Liver (tissue), 10 donors: ENCODE measurements around the gene CSDE1. TPM values are rescaled to one million over a fixed set of nuclear protein-coding genes. Genes with fewer than 3 reads are reported as not detected.

Experiments used
- DNase-seq: peaks from one replicate; pipeline ENCODE4 v3.0.0-alpha.2; 2017; ENCODE audit warnings: low spot score
- H3K27ac ChIP-seq, 2 donors: one replicate each; pipeline ENCODE4 v1.7.0; 2013; ENCODE audit warnings: inconsistent platforms in 2 of 2, low read length in 2 of 2, control low read depth in 1 of 2, low read depth in 1 of 2, mild to moderate bottlenecking in 1 of 2
- H3K27me3 ChIP-seq, 4 donors: one replicate each; pipeline versions ENCODE4 v1.6.1 to v1.7.0; 2013; ENCODE audit warnings: low read length in 3 of 4, inconsistent platforms in 1 of 4, mild to moderate bottlenecking in 1 of 4, moderate library complexity in 1 of 4; ENCODE audit not compliant: control insufficient read depth in 4 of 4, insufficient read depth in 4 of 4
- H3K36me3 ChIP-seq, 4 donors: one replicate each; pipeline versions ENCODE4 v1.6.1 to v1.7.0; 2013; ENCODE audit warnings: low read length in 3 of 4, mild to moderate bottlenecking in 3 of 4, low read depth in 1 of 4, moderate library complexity in 1 of 4; ENCODE audit not compliant: control insufficient read depth in 4 of 4, insufficient read depth in 3 of 4
- H3K4me1 ChIP-seq, 4 donors: one replicate each; pipeline versions ENCODE4 v1.6.1 to v1.7.0; 2013; ENCODE audit warnings: low read length in 3 of 4, mild to moderate bottlenecking in 3 of 4, moderate library complexity in 1 of 4; ENCODE audit not compliant: control insufficient read depth in 4 of 4, insufficient read depth in 4 of 4
- H3K4me3 ChIP-seq, 3 donors: one replicate each; pipeline versions ENCODE4 v1.6.1 to v1.7.0; 2013; ENCODE audit warnings: low read length in 3 of 3, control low read depth in 1 of 3, low read depth in 1 of 3, mild to moderate bottlenecking in 1 of 3
- H3K9ac ChIP-seq, 2 donors: one replicate each; pipeline ENCODE4 v1.7.0; 2013; ENCODE audit warnings: low read length in 2 of 2, mild to moderate bottlenecking in 2 of 2, moderate library complexity in 2 of 2, control low read depth in 1 of 2, low read depth in 1 of 2
- H3K9me3 ChIP-seq, 4 donors: one replicate each; pipeline versions ENCODE4 v1.6.1 to v1.7.0; 2013; ENCODE audit warnings: low read length in 3 of 4; ENCODE audit not compliant: control insufficient read depth in 4 of 4
- EGR1 ChIP-seq, 2 donors: IDR thresholded peaks; 2 replicates each; pipeline ENCODE4 v1.6.1; 2016 to 2018; ENCODE audit warnings: antibody characterized with exemption in 2 of 2, low read depth in 2 of 2
- FOXA1 ChIP-seq: IDR thresholded peaks from 2 replicates; pipeline ENCODE4 v1.6.1; 2016; ENCODE audit warnings: antibody characterized with exemption
- FOXA2 ChIP-seq: IDR thresholded peaks from 2 replicates; pipeline ENCODE4 v1.6.1; 2016; ENCODE audit warnings: antibody characterized with exemption
- GABPA ChIP-seq, 2 donors: IDR thresholded peaks in 1 of 2; conservative IDR thresholded peaks in 1 of 2; 2 replicates each; pipeline ENCODE4 v1.6.1; 2016; ENCODE audit warnings: antibody characterized with exemption in 2 of 2, mild to moderate bottlenecking in 1 of 2, moderate library complexity in 1 of 2
- JUND ChIP-seq, 2 donors: IDR thresholded peaks; 2 replicates each; pipeline ENCODE4 v1.6.1; 2016; ENCODE audit warnings: antibody characterized with exemption in 2 of 2
- NR2F2 ChIP-seq: IDR thresholded peaks from 2 replicates; pipeline ENCODE4 v1.6.1; 2016; ENCODE audit warnings: antibody characterized with exemption
- RAD21 ChIP-seq, 2 donors: IDR thresholded peaks; 2 replicates each; pipeline ENCODE4 v1.6.1; 2016; ENCODE audit warnings: antibody characterized with exemption in 2 of 2, mild to moderate bottlenecking in 2 of 2
- TAF1 ChIP-seq: conservative IDR thresholded peaks from 2 replicates; pipeline ENCODE4 v1.6.1; 2016; ENCODE audit warnings: antibody characterized with exemption, mild to moderate bottlenecking
- YY1 ChIP-seq: IDR thresholded peaks from 2 replicates; pipeline ENCODE4 v1.6.1; 2016; ENCODE audit warnings: antibody characterized with exemption, mild to moderate bottlenecking
- ZBTB33 ChIP-seq: IDR thresholded peaks from 2 replicates; pipeline ENCODE4 v1.6.1; 2016; ENCODE audit warnings: antibody characterized with exemption
- WGBS: extraction: QIAGEN DNeasy Blood & Tissue Kit; methylation state at CpG from one replicate; pipeline ENCODE4 v1.1.7; 2013; 5-methylcytosine and 5-hydroxymethylcytosine counted together
- polyA plus RNA-seq, 2 donors: library from polyadenylated mRNA; stranded (reverse) in 1 of 2; unstranded in 1 of 2; fragments of 200-250 nt in 1 of 2; fragments of >200 nt in 1 of 2; fragmentation: Nextera tagmentation in 1 of 2; extraction: Ambion mirVana in 1 of 2; gene quantifications; one replicate each; pipeline versions ENCODE4 v1.2.1 to v1.2.3, GENCODE V29; 2013 to 2015
- small RNA-seq: library from RNA; depleted of rRNA; stranded (forward); fragments of <200 nt; gene quantifications from one replicate; pipeline ENCODE3, GENCODE V24; 2014
- total RNA-seq, 2 donors: library from RNA; depleted of rRNA; stranded (reverse); fragments of >200 nt; gene quantifications; one replicate each; pipeline ENCODE4 v1.2.3, GENCODE V29; 2014
- TF ChIP-seq, protein P1 (sequence below): fragments of 150-350 bp; IDR thresholded peaks from 2 replicates; pipeline ENCODE4 v1.5.1; 2017; ENCODE audit warnings: improper control_type of control experiment, low read depth, low read length; ENCODE audit not compliant: missing input control
- donor health status: healthy.
- donor health status: healthy.
- donor health status: healthy.
- donor health status: healthy.
- donor health status: healthy.

Gene CSDE1
- total and polyA plus RNA-seq, 4 donors = 63.7 to 376 (median 132) TPM

DNA sequence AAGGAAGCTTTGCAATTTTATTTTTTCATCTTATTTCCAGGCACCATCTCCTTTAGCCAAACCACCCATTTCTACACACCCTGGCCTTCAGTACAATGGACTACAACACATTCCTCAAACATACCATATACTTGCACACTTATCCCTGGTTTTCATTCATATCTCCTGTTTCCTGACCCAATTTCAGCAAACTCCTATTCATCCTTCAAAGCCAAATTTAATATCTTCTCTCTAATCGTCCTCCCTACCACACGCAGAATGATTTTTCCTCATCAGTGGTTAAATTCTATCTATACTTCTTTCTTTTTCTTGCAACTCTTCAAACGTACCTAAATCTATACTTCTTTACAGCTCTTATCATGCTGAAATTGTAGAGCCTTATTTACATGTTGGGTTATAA lies 90.8 kb downstream of the CSDE1 start:
- H3K36me3 ChIP-seq = no peaks in the 10 kb centered on the region
- H3K9me3 ChIP-seq = no peaks in the 10 kb centered on the region
- no peak overlapping the region for H3K9ac ChIP-seq
- no peak for TF ChIP-seq FOXA2
- TF ChIP-seq, protein P1, sequence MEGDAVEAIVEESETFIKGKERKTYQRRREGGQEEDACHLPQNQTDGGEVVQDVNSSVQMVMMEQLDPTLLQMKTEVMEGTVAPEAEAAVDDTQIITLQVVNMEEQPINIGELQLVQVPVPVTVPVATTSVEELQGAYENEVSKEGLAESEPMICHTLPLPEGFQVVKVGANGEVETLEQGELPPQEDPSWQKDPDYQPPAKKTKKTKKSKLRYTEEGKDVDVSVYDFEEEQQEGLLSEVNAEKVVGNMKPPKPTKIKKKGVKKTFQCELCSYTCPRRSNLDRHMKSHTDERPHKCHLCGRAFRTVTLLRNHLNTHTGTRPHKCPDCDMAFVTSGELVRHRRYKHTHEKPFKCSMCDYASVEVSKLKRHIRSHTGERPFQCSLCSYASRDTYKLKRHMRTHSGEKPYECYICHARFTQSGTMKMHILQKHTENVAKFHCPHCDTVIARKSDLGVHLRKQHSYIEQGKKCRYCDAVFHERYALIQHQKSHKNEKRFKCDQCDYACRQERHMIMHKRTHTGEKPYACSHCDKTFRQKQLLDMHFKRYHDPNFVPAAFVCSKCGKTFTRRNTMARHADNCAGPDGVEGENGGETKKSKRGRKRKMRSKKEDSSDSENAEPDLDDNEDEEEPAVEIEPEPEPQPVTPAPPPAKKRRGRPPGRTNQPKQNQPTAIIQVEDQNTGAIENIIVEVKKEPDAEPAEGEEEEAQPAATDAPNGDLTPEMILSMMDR = no peak
- TF ChIP-seq EGR1 (IDR thresholded peaks at IDR 0.05; ENCODE audit: low read depth in 2 of 2) = no peak
- no peak for TF ChIP-seq ZBTB33
- no peak for TF ChIP-seq FOXA1
- TF ChIP-seq NR2F2 = no peak
- TF ChIP-seq JUND (IDR thresholded peaks at IDR 0.05) = no peak
- no peak for TF ChIP-seq GABPA (IDR thresholded peaks at IDR 0.05 in 1 of 2, conservative IDR thresholded peaks at IDR 0.05 in 1 of 2)
- no peak for TF ChIP-seq TAF1
- no peak for TF ChIP-seq YY1
- TF ChIP-seq RAD21 (IDR thresholded peaks at IDR 0.05) = no peak
- H3K4me1 ChIP-seq = peaks cover 3 to 11% (median 9%) of the 10 kb centered on the region in 4 donors
- no peak overlapping the region for H3K27ac ChIP-seq
- DNase-seq = no peak
- H3K4me3 ChIP-seq = no peak overlapping the region
- no peaks in the 10 kb centered on the region for H3K27me3 ChIP-seq
- WGBS = 93% methylated on average over 3 of the region's 3 CpGs

Small RNA genes lying within 50 kb of the gene (small RNA-seq; reads per million reads assigned to genes)
- gene RN7SL432P (not detected), gene RNY1P13 (0.09 reads per million)

Other genes with a start within 250 kb of the CSDE1 start
- 10 to 100 TPM; 21.1 to 30.5 TPM for gene TRIM33, start 246.8 kb downstream of the CSDE1 start, total RNA-seq
- gene TRIM33, start 246.8 kb downstream of the CSDE1 start, polyA plus RNA-seq = 10 to 100 TPM in 1 of 2 donors, 1 to 10 TPM in 1; 4.5 to 12.1 TPM
- 10 to 100 TPM; 15.7 to 16.8 TPM for gene BCAS2, start 176.4 kb downstream of the CSDE1 start, total RNA-seq
- 10 to 100 TPM; 19.1 to 33.5 TPM for gene BCAS2, start 176.4 kb downstream of the CSDE1 start, polyA plus RNA-seq
- 1 to 10 TPM; 1.3 to 5.6 TPM for gene DENND2C, start 87.9 kb downstream of the CSDE1 start, total RNA-seq
- 1 to 10 TPM; 1.9 to 4.9 TPM for gene DENND2C, start 87.9 kb downstream of the CSDE1 start, polyA plus RNA-seq
- gene AMPD1, start 62.4 kb downstream of the CSDE1 start, total RNA-seq = not detected
- under 1 TPM in 1 of 2 donors, not detected in 1; 0.03 TPM for gene AMPD1, start 62.4 kb downstream of the CSDE1 start, polyA plus RNA-seq
- 10 to 100 TPM; 17.7 to 36.0 TPM for gene NRAS, start 41.2 kb downstream of the CSDE1 start, total RNA-seq
- 1 to 10 TPM; 6.7 to 9.1 TPM for gene NRAS, start 41.2 kb downstream of the CSDE1 start, polyA plus RNA-seq
- gene SIKE1, start 22.7 kb upstream of the CSDE1 start, total RNA-seq = 10 to 100 TPM; 23.2 to 40.4 TPM
- 10 to 100 TPM; 12.0 to 22.0 TPM for gene SIKE1, start 22.7 kb upstream of the CSDE1 start, polyA plus RNA-seq
- under 1 TPM in 1 of 2 donors, not detected in 1; 0.89 TPM for gene SYCP1, start 96.9 kb upstream of the CSDE1 start, total RNA-seq
- not detected for gene SYCP1, start 96.9 kb upstream of the CSDE1 start, polyA plus RNA-seq